Common myeloid progenitor, CD34-positive (primary cell): ENCODE results near the gene AARSD1.

Source experiments
- CTCF ChIA-PET: fragments of 350-600 bp; sonication (Branson Sonifier 250); formaldehyde crosslinking; loops from one replicate; lab custom pipeline; 2021; ENCODE audit warnings: antibody characterized with exemption; lab: Charles Lee
- POLR2A ChIA-PET: fragments of 350-600 bp; sonication (Branson Sonifier 250); formaldehyde crosslinking; loops from one replicate; lab custom pipeline; 2021; ENCODE audit warnings: antibody characterized with exemption; lab: Charles Lee
- DNase-seq, 3 donors: peaks; one replicate each; pipeline versions ENCODE4 v3.0.0 to v3.0.0-alpha.2; 2013
- H3K27ac ChIP-seq, 2 experiments: 1 replicate in 1 of 2; 2 replicates in 1 of 2; pipeline ENCODE4 v1.7.0; 2013; ENCODE audit warnings: inconsistent platforms in 2 of 2, low read length in 2 of 2, mild to moderate bottlenecking in 2 of 2, low read depth in 1 of 2, moderate library complexity in 1 of 2; ENCODE audit not compliant: severe bottlenecking in 2 of 2, insufficient read depth in 1 of 2, poor library complexity in 1 of 2
- H3K27me3 ChIP-seq, 5 experiments: replicated peaks in 2 of 5; 1 replicate in 3 of 5; 2 replicates in 2 of 5; pipeline versions ENCODE4 v1.6.1 to v1.7.0; 2013; ENCODE audit warnings: low read length in 4 of 5, mild to moderate bottlenecking in 2 of 5, moderate library complexity in 2 of 5, inconsistent platforms in 1 of 5; ENCODE audit not compliant: insufficient read depth in 5 of 5, control insufficient read depth in 4 of 5
- H3K36me3 ChIP-seq, 4 experiments: 1 replicate in 2 of 4; 2 replicates in 2 of 4; pipeline versions ENCODE4 v1.6.1 to v1.7.0; 2013; ENCODE audit warnings: low read length in 3 of 4, control low read depth in 1 of 4, mild to moderate bottlenecking in 1 of 4; ENCODE audit not compliant: control insufficient read depth in 4 of 4, insufficient read depth in 4 of 4
- H3K4me1 ChIP-seq, 4 experiments: 1 replicate in 3 of 4; 2 replicates in 1 of 4; pipeline versions ENCODE4 v1.6.1 to v1.7.1; 2013; ENCODE audit warnings: low read length in 3 of 4, mild to moderate bottlenecking in 3 of 4, control low read depth in 1 of 4, inconsistent platforms in 1 of 4, moderate library complexity in 1 of 4; ENCODE audit not compliant: control insufficient read depth in 4 of 4, insufficient read depth in 4 of 4; ENCODE audit errors: control extremely low read depth in 1 of 4
- H3K4me3 ChIP-seq, 7 experiments: 1 replicate in 4 of 7; 2 replicates in 3 of 7; pipeline versions ENCODE4 v1.5.1 to v1.7.0; 2013; ENCODE audit warnings: mild to moderate bottlenecking in 7 of 7, low read length in 6 of 7, moderate library complexity in 6 of 7, inconsistent platforms in 2 of 7, low read depth in 2 of 7, control low read depth in 1 of 7; ENCODE audit not compliant: insufficient read depth in 4 of 7, control insufficient read depth in 1 of 7; ENCODE audit errors: extremely low read depth in 1 of 7
- H3K9me3 ChIP-seq, 5 experiments: 1 replicate in 4 of 5; 2 replicates in 1 of 5; pipeline versions ENCODE4 v1.6.1 to v1.7.1; 2013; ENCODE audit warnings: low read length in 4 of 5, mild to moderate bottlenecking in 2 of 5, inconsistent platforms in 1 of 5, low read depth in 1 of 5, moderate library complexity in 1 of 5; ENCODE audit not compliant: control insufficient read depth in 4 of 5, insufficient read depth in 2 of 5; ENCODE audit errors: control extremely low read depth in 1 of 5
- whole genome bisulfite sequencing: methylation state at CpG from one replicate; pipeline ENCODE4 v1.1.5; 2013; ENCODE audit not compliant: insufficient coverage; 5-methylcytosine and 5-hydroxymethylcytosine counted together

AARSD1 gene

GRCh38 chr17:42901535-42902229 lies 62.6 kb downstream of the AARSD1 start:
- ChIA-PET POLR2A (no interaction called here), CTCF (no interaction called here)

More at GRCh38 chr17:42901535-42902229, 62.6 kb downstream of the AARSD1 start:
- Histone ChIP-seq H3K27me3 (no peaks in the 10 kb centered on the region), H3K9me3 (no peaks in the 10 kb centered on the region), H3K4me3 (no peak overlapping the region), H3K36me3 (no peaks in the 10 kb centered on the region), H3K4me1 (no peaks in the 10 kb centered on the region), H3K27ac (no peak overlapping the region)
- WGBS, result 95% methylated on average over 7 of the region's 10 CpGs
- DNase-seq, result no peak
